ENCODE measurements around the gene SNX5.

The SNX5 gene

DNA sequence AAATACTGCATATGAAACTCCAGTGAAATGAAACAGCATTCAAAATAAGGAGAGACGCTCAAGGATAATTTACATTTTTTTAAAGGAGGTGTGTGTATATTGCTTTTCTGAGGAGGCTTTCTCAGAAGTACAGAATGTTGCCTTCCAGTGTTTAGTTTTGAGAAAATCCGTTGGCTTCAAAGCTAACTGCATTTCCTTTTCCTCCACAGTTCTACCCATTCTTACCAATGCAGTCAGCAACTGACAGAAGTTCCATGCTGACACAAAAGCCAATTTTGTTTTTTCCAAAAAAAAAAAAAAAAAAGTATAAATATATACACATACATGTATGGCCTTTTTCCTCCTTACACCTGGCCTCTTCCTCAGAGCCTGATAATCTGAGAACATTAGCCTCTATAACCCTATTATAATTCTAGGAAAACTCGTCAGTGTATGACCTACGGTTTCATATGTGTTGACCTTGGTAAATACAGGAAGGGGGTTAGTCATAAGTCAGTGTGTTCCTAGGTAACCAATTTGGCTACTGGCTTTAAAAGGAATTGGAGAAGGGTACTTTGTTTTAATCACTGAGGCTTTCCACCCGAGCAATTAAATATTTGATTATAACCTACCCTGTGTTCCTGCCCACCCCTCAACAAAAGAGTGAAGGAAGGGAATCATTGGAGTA lies 24.4 kb upstream of the SNX5 start:
- no peak for DNase-seq (ENCODE audit: low read depth in 2 of 2)

DNA sequence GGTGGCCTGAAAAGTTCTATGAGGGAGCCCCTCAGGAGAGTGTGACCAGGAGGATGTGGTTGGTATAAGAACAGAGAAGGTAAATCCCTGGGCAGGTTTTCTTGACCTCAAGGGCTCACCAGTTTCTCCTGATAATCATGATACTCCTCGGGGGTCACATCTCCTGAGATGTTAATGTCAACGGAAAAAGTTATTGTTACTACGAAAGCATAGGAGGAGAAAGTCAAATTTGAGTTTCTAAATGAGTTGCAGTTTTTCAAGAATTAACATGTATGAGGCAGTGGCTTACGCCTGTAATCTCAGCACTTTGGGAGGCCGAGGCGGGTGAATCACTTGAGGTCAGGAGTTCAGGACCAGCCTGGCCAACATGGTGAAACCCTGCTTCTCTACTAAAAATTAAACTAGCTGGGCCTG lies 23.6 kb upstream of the SNX5 start:
- DNase-seq (ENCODE audit: low read depth in 2 of 2): peak; percentile 43 to 46

DNA sequence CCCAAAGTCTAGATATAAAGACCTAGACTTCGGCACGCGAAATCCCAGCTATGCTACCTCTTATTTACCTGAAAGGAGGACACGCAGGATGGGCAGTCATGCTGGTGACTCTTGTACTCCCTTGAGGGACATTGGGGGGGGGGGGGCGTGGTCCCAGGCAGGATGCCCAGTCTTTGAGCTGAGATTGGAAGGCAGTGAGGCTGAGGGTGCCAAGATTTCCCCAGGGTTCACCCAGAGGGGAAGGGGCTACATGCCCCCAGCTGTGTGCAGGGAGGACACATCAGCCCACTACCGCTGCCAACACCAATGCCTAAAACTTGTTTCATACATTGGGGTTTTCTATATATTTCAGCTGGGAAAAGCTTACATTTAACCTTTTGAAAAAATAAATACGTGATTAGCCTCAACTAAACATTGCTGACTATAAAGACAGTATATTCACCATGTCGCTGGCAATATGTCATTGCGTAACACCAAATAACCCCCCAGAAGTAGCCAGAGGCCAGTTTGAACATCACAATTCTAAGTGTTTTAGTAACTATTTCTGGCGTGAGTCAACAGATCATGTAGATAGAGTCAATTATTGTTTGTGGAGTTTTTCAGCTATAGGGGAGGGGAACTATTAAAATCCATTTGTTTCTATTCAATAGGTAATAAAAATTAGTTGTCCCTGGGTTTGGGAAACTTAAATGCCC lies 21.8 kb upstream of the SNX5 start:
- DNase-seq (ENCODE audit: low read depth in 2 of 2): no peak

DNA sequence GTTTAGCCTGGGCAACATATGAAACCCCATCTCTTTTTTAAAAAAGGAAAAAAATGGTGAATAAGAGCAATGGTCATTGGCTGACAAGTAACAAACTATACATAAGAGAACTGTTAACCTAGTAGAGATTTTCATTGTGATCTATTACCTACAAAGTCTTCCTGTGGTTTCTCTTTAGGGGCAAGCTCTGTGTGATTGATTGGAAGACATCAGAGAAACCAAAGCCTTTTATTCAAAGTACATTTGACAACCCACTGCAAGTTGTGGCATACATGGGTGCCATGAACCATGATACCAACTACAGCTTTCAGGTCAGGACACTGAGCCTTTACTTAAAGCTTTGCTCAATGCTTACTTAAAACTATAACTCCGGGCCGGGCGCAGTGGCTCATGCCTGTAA lies 19.4 kb upstream of the SNX5 start:
- no peak for DNase-seq (ENCODE audit: low read depth in 2 of 2)

DNA sequence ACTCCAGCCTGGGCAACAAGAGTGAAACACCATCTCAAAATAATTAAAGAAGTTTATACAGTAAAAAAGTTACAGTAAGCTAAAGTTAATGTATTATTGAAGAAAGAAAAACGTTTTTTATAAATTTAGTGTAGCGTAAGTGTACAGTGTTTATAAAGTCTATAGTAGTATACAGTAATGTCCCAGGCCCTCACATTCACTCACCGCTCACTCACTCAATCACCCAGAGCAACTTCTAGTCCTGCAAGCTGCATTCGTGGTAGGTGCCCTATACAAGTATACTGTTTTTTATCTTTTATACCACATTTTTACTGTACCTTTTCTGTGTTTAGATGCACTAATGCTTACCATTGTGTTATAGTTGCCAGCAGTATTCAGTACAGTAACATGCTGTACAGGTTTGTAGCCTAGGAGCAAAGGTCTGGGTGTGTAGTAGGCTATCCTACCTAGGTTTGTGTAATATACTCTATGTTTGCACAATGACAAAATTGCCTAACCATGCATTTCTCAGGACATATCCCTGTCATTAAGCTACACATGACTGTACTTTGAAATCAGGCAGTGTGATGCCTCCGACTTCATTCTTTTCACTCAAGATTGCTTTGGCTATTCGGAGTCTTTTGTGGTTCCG lies 16.9 kb upstream of the SNX5 start:
- no peak for DNase-seq (ENCODE audit: low read depth in 2 of 2)

DNA sequence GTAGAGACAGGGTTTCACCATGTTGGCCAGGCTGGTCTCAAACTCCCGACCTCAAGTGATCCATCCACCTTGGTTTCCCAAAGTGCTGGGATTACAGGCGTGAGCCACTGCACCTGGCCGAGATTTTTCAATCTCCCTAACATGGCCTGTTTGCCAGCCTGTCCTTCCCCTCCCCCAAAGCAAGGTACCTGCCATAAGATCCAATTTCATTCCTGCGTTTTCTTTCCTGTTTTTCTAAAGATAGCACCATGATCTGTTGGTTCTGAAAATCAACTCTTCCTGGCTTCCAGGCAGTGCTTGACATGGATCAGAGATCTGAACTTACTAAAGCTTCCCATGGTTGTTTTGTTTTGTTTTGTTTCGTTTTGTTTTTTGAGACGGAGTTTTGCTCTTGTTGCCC lies 7.7 kb upstream of the SNX5 start:
- DNase-seq (ENCODE audit: low read depth in 2 of 2): no peak

DNA sequence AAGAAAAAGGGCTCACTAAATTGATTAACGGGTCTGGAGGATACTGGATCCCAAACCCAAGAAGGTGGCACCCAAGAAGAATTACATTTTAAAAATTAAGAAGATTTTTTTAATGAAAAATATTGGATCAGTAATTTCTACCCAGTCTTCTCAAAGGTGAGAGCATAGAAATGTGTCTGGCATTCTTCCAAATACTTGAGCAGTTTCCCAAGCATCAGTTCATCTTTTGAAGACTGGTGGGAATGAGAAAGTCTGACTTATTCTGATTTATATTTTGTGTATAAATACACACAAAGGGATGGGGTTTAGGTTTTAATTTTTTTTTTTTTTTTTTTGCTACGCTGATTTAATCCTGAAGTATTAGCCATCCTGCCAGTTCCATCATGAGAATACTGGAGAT lies 3.5 kb upstream of the SNX5 start:
- DNase-seq (ENCODE audit: low read depth in 2 of 2): no peak

DNA sequence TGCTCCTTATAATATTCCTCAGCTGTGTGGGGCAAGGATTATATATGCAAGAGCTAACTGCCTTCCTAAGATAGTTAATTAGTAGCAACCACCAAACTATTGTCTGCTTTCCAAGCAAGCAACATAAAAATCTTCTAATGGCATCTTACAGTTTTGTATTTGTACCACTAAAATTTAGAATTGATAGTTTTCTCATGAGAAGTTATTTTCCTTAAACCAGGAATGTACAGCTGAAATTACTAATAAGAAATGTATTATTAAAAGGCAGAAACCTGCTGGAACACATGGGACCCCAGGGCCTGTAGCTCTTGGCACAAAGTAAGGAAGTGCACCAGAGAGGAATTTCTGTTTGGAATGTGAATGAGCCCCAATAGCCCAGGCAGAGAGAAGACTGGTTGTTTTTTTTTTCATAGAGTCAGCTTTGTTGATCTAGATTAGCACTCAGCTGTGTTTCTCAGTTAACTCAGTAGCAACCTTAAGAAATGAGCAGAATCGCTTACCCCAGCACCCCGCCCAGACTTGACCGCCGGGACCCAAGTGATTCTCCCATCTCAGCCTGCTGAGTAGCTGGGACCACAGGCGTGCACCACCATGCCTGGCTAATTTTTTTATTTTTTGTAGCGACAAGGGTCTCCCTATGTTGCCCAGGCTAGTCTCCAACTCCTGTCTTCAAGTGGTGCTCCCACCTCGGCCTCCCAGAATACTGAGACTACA lies 2.9 kb upstream of the SNX5 start:
- no peak for DNase-seq (ENCODE audit: low read depth in 2 of 2)

DNA sequence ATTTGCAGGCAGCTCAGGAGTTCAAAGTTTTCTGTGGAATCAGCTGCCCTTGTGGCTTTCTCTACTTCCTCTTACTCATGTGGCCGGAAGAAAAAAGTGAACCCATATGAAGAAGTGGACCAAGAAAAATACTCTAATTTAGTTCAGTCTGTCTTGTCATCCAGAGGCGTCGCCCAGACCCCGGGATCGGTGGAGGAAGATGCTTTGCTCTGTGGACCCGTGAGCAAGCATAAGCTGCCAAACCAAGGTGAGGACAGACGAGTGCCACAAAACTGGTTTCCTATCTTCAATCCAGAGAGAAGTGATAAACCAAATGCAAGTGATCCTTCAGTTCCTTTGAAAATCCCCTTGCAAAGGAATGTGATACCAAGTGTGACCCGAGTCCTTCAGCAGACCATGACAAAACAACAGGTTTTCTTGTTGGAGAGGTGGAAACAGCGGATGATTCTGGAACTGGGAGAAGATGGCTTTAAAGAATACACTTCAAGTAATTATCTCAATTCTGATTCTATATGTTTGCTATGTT lies 1.4 kb upstream of the SNX5 start:
- no peak for DNase-seq (ENCODE audit: low read depth in 2 of 2)

DNA sequence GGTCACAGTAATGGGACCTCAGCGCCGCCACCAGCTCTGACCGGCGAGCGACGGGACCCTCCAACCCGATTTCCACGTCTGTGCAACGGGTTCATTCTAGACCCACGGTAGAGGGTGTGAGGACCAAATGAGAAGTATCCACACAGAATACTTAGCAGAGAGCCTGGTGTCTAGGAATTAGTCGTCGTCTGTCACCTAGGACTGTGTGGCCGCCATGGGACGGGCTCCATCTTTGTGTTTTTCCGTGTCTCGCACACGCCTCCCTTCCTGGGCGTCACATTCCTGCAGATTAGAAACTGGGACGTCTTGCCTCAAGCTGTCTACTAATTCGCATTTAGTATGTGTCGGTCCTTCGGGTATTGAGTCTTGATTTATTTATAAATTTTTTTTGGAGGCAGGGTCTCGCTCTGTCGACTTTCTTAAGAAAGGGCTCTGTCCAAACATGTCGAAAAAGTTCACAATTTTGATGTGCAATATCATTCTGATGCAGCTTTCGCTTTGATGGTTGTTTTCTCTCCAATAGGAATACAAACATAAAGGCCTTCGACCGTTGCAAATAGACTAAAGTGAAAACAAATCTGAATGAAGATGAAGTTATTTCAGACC lies 787 bp upstream of the SNX5 start:
- no peak for DNase-seq (ENCODE audit: low read depth in 2 of 2)

DNA sequence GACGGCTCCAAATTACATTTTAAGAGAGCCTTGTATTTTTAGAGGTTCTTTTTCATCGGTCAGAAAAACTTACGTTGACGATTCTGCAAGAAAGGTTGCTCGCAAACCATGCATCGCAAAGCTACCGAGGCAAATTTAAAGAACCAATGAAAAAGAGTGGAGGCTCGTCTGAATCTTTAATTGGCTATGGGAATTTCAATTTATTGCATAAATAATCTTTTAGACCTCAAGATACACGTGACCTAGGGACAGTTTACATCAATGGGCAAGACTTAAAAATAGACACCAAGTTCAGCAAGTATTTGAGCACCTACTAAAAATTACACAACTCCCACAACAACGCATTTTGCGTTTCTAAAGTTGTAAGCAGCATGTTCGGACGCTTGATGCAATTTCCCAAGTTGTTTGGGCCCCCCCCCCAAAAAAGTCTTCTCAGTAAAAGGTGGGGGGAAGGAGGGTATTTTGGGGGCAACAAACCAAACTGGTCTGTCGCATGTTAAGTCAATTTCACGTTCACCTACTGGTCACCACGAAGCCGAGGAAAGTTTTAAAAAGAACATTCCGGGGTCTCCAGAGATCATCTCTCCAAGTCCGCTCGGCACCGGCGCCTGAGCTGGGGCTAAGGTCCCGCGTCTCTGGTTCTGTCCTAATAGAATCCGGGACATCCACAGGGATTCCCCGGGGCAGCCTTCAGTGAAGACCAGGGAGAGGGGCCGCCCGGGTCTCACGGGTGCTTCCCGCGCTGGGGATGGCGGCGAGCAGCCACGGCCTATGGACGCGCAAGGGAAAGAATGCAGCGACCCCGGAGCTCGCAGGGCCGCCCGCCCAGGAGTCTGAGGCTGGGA lies 851 bp downstream of the SNX5 start:
- DNase-seq (ENCODE audit: low read depth in 2 of 2): no peak

DNA sequence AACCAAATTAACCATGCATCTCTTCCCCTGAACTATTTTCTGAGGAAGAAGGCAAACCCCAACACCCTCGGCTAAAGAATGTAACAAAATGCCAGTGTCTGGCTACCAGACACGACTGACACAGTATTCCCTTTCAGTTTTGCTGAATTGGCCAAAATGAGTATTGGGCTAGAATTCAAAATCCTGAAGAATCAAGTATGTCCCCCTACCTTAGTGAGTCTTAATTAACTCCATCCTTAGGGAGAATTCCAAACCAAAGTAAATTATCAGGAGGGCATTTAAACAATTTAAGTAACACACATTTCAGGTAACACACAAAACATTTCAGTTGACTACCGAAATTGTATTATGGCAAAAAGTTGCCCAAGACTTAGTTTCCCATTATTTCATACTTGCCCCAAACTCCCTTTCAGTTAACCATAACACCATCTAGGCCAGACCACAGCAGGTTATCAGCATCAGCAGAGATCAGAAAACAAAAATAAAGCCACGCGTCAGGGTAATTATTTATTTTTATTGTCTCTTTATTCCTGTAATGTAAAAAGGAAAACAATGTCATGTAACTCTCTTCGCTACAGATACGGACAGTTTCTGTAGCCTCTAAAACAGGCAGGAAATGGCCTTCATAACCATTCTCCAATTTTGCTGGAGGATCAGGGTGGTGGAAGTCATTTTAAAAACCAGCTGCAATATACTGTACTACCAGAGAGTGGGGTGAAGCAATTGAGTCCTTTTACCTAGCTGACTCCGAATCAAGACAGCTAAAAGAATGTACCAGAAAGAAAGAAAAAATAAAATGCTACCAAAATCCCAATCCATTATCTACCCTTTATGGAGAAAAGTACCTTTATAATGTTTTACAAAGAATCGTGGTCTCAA lies 1.9 kb downstream of the SNX5 start:
- no peak for DNase-seq (ENCODE audit: low read depth in 2 of 2)

DNA sequence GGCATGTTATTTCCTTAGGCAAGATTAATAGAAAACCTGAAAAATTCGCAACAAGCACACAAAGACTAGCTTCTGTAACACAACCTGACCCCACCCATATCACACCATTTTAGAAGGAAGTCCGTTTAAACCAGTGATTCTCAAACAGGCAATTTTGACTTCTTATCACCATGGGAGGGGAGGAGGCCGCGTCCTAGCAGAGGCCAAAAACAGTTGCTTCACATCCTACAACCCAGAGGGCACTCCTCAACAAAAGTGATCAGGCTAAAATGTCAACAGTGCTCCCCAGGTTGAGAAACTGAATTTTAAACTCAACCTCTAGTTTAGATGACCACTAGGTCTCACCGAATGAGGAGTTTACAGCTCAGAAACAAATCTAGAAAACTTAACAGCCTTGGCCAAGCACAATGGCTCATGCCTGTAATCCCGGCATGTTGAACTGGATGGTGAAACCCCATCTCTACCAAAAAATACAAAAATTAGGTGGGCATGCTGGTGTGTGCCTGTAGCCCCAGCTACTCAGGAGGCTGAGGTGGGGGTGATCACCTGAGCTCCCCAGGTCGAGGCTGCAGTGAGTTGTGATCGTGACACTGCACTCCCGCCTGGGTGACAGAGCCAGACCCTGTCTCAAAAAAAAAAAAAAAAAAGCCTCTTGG lies 3.4 kb downstream of the SNX5 start:
- DNase-seq (ENCODE audit: low read depth in 2 of 2): no peak

DNA sequence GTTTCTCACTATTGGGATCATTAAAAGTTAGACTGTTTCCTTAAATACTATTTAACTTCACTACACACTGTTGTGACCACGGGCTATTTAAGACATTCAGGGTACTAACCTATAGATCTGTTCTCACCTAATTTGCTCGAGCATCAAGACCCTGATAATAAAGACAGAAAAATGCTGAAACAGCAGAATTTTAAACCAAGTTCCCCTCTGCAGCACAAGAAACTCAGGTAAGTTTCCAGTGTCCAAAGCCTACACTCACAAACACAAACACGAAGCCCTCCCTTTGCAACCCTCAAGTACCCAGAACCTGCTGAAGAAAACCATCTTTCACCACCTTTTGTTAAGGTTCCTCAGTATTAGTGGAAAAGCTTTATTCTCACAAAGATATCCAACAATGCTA lies 4.0 kb downstream of the SNX5 start:
- no peak for DNase-seq (ENCODE audit: low read depth in 2 of 2)

DNA sequence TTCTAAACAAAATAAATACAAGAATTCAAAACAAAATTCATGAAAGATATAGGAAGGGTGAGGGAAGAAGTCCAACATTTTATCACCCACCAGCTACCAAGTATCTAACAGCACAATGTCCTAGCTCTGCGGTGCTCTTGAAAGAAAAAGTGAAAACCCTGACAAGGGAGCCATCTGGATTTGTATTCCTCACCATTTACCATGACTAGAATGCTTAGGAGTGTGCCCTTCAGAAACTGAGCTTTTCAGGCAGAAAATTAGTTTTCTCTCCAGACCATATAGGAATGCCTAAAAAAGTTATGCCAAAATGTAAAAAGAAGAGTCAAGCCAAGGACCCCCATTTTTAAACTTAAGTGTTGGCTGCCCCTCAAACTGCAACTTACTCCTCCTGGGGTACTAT lies 4.5 kb downstream of the SNX5 start:
- DNase-seq (ENCODE audit: low read depth in 2 of 2): no peak

DNA sequence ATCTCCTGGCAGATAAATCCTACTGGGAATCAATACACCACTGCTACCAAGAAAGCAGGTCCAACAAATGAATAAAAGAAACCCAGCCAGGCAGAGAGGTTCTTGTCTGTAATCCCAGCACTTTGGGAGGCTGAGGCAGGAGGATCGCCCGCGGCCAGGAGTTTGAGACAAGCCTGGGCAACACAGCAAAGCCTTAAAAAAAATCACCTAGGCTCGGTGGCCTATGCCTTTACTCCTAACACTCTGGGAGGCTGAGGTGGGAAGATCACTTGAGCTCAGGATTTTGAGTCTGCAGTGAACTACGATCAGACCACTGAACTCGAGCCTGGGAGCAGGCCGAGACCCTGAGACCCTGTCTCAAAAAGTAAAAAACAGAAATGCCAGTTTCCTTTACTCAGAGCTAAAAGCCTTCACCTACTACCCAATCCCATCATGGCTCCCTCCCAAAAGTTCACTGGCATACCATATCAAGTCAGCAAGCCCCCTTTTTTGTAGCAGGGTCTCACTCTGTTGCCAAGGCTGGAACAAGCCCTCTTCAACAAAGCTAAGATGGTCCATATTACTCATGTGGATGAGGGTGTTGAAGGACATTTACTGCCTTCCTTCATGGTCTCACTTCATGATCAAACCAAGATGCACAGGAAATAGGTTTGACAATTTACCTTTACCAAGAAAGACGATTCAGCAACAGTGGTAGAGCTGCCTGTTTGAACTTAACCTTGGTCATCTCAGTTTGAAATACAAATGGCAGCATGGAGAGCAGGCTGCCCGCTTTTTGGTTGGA lies 5.3 kb downstream of the SNX5 start:
- no peak for DNase-seq (ENCODE audit: low read depth in 2 of 2)

DNA sequence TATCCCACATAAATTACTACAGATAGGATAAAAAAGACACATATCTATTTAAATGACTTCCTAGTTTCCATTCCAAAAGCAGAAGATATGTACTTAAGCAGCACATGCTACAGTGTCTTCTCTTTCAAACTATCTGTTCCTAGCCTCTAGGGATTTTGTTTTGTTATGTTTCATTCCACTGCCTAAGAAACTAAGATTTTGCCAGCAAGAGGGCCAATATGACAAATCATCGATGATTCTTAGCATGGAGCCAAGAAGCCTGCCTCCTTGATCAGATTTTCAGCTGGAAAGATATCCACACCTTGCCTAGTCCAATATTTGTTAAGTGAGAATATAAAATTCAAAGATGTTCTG lies 7.0 kb downstream of the SNX5 start:
- DNase-seq (ENCODE audit: low read depth in 2 of 2): no peak

DNA sequence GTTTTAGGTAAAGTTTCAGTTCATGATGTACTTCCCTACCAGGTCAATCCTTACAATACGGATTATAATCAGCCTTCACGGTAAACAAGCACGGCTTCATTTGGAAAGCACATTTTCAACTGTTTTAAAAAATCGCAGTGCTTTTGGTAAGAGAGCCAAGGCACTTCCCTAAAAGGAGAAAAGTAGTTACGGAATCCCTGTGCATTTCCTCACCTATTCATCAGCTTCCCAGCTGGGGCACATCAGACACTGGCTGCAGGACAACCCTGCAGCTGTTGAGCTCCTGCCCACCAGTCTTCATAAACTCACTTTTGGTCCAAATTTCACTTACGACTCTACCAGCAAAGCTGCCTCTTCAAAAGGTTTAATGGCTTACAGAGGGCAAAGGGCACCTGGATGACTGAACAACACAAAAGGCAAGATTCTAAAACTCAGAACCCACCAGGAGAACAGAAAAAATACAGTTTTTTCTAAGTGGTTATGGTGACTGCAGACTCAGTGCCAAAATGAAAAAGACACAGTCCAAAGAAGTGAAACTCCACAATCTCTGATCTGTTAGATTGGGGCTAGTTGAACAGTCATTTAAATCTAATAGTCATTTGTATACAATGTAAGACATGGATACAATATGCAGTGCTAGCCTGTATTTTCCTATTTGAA lies 7.5 kb downstream of the SNX5 start:
- no peak for DNase-seq (ENCODE audit: low read depth in 2 of 2)

Measured in stimulated activated CD4-positive, alpha-beta T cell treated with anti-CD3 and anti-CD28 coated beads, Interleukin-15, amount 100 ng/mL, for 48 hours (primary cell).